ENCODE data around the gene STEAP1B. TPM values are rescaled to one million over a fixed set of nuclear protein-coding genes. Genes with fewer than 3 reads are reported as not detected.

The STEAP1B gene
- total RNA-seq, 1 donor, result 31.8 TPM

GRCh38 chr7:22429386-22429785, 70.6 kb downstream of the STEAP1B start:
- TF ChIP-seq, protein P1, sequence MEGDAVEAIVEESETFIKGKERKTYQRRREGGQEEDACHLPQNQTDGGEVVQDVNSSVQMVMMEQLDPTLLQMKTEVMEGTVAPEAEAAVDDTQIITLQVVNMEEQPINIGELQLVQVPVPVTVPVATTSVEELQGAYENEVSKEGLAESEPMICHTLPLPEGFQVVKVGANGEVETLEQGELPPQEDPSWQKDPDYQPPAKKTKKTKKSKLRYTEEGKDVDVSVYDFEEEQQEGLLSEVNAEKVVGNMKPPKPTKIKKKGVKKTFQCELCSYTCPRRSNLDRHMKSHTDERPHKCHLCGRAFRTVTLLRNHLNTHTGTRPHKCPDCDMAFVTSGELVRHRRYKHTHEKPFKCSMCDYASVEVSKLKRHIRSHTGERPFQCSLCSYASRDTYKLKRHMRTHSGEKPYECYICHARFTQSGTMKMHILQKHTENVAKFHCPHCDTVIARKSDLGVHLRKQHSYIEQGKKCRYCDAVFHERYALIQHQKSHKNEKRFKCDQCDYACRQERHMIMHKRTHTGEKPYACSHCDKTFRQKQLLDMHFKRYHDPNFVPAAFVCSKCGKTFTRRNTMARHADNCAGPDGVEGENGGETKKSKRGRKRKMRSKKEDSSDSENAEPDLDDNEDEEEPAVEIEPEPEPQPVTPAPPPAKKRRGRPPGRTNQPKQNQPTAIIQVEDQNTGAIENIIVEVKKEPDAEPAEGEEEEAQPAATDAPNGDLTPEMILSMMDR (IDR thresholded peaks at IDR 0.05; ENCODE audit: extremely low read depth, low read depth, low read length), result no peak
- peaks cover 3% of the 10 kb centered on the region for H4K20me1 ChIP-seq (ENCODE audit: insufficient read depth, low read length)
- H3K4me3 ChIP-seq (ENCODE audit: insufficient read depth, low read length), result no peak overlapping the region

DNA sequence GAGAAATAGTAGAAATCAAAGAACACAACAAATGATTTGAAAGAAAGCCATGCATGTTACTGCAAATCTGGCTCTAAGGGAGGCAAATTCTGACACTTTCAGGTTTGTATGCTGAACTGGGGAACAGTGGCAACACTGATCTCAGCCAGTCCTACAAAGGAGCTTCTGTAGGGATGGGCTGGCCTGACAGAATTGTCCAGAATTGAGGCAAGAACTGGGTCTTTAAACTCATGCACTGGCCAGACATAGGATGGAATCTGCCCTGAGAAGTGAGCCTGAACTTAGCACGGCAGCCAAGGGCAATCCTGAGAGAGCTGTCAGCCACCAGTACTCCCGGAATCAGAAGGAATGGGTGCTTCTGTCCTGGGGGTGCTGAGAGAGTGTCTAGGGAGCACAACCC, 72.1 kb downstream of the STEAP1B start:
- DNase-seq (ENCODE audit: insufficient read length, low spot score, missing footprints), result no peak
- Histone ChIP-seq H3K27me3 (ENCODE audit: insufficient read depth, low read length) (no peaks in the 10 kb centered on the region), H4K20me1 (ENCODE audit: insufficient read depth, low read length) (no peaks in the 10 kb centered on the region), H3K9me3 (ENCODE audit: low read depth, low read length) (no peaks in the 10 kb centered on the region), H3K36me3 (ENCODE audit: insufficient read depth, low read length) (no peaks in the 10 kb centered on the region), H2AFZ (ENCODE audit: low read length) (no peak overlapping the region), H3K4me2 (ENCODE audit: insufficient read depth, low read length) (no peak overlapping the region), H3K4me1 (ENCODE audit: insufficient read depth, low read length) (peaks cover 9% of the 10 kb centered on the region), H3K79me2 (ENCODE audit: insufficient read depth, low read length) (peaks cover 32% of the 10 kb centered on the region), H3K27ac (ENCODE audit: low read depth, low read length) (no peak overlapping the region), H3K4me3 (ENCODE audit: insufficient read depth, low read length) (no peak overlapping the region)
- TF ChIP-seq, protein P1 (IDR thresholded peaks at IDR 0.05; ENCODE audit: extremely low read depth, low read depth, low read length), result no peak

More at GRCh38 chr7:22429386-22429785, 70.6 kb downstream of the STEAP1B start:
- peaks cover 4% of the 10 kb centered on the region for H3K36me3 ChIP-seq (ENCODE audit: insufficient read depth, low read length)
- H2AFZ ChIP-seq (ENCODE audit: low read length), result no peak overlapping the region
- H3K9me3 ChIP-seq (ENCODE audit: low read depth, low read length), result no peaks in the 10 kb centered on the region
- H3K4me2 ChIP-seq (ENCODE audit: insufficient read depth, low read length), result no peak overlapping the region
- no peak overlapping the region for H3K27ac ChIP-seq (ENCODE audit: low read depth, low read length)
- H3K27me3 ChIP-seq (ENCODE audit: insufficient read depth, low read length), result no peaks in the 10 kb centered on the region
- DNase-seq (ENCODE audit: insufficient read length, low spot score, missing footprints), result no peak
- peaks cover 19% of the 10 kb centered on the region for H3K4me1 ChIP-seq (ENCODE audit: insufficient read depth, low read length)
- peaks cover 32% of the 10 kb centered on the region for H3K79me2 ChIP-seq (ENCODE audit: insufficient read depth, low read length)

GRCh38 chr7:22427104-22427503, 72.9 kb downstream of the STEAP1B start:
- peaks cover 6% of the 10 kb centered on the region for H3K4me1 ChIP-seq (ENCODE audit: insufficient read depth, low read length)
- no peak overlapping the region for H3K4me3 ChIP-seq (ENCODE audit: insufficient read depth, low read length)
- no peaks in the 10 kb centered on the region for H3K36me3 ChIP-seq (ENCODE audit: insufficient read depth, low read length)
- DNase-seq (ENCODE audit: insufficient read length, low spot score, missing footprints), result no peak
- H3K27ac ChIP-seq (ENCODE audit: low read depth, low read length), result no peak overlapping the region
- H3K9me3 ChIP-seq (ENCODE audit: low read depth, low read length), result no peaks in the 10 kb centered on the region
- no peak overlapping the region for H2AFZ ChIP-seq (ENCODE audit: low read length)
- H4K20me1 ChIP-seq (ENCODE audit: insufficient read depth, low read length), result no peaks in the 10 kb centered on the region
- H3K27me3 ChIP-seq (ENCODE audit: insufficient read depth, low read length), result no peaks in the 10 kb centered on the region
- H3K4me2 ChIP-seq (ENCODE audit: insufficient read depth, low read length), result no peak overlapping the region
- TF ChIP-seq, protein P1 (IDR thresholded peaks at IDR 0.05; ENCODE audit: extremely low read depth, low read depth, low read length), result no peak
- peaks cover 27% of the 10 kb centered on the region for H3K79me2 ChIP-seq (ENCODE audit: insufficient read depth, low read length)

- H2AFZ ChIP-seq (ENCODE audit: low read length), result no peak overlapping the region
- no peaks in the 10 kb centered on the region for H4K20me1 ChIP-seq (ENCODE audit: insufficient read depth, low read length)
- H3K4me2 ChIP-seq (ENCODE audit: insufficient read depth, low read length), result no peak overlapping the region
- no peaks in the 10 kb centered on the region for H3K36me3 ChIP-seq (ENCODE audit: insufficient read depth, low read length)
- peaks cover 23% of the 10 kb centered on the region for H3K79me2 ChIP-seq (ENCODE audit: insufficient read depth, low read length)
- DNase-seq (ENCODE audit: insufficient read length, low spot score, missing footprints), result no peak
- no peak overlapping the region for H3K27ac ChIP-seq (ENCODE audit: low read depth, low read length)
- peaks cover 6% of the 10 kb centered on the region for H3K4me1 ChIP-seq (ENCODE audit: insufficient read depth, low read length)
- H3K27me3 ChIP-seq (ENCODE audit: insufficient read depth, low read length), result no peaks in the 10 kb centered on the region
- H3K9me3 ChIP-seq (ENCODE audit: low read depth, low read length), result no peaks in the 10 kb centered on the region
- TF ChIP-seq, protein P1 (IDR thresholded peaks at IDR 0.05; ENCODE audit: extremely low read depth, low read depth, low read length), result no peak
- no peak overlapping the region for H3K4me3 ChIP-seq (ENCODE audit: insufficient read depth, low read length)
Observed at GRCh38 chr7:22426463-22427094, 73.4 kb downstream of the STEAP1B start.
